HG03159 (cell line): ENCODE results near the gene SMYD1.
A peak's percentile ranks its signal among the peaks of the same experiment; 100 is the strongest.

ENCODE experiments used
- ATAC-seq: cut with Tn5 transposase; IDR thresholded peaks from one replicate; pipeline ENCODE4 v1.9.1; 2021; ENCODE audit warnings: mild to moderate bottlenecking, moderate library complexity; ENCODE audit not compliant: unreplicated experiment

The SMYD1 gene

GRCh38 chr2:88139203-88139702 is 71.6 kb downstream of the SMYD1 start:
- no peak for ATAC-seq

GRCh38 chr2:88139804-88140203 is 72.2 kb downstream of the SMYD1 start:
- ATAC-seq = no peak

GRCh38 chr2:88141952-88142351 is 74.3 kb downstream of the SMYD1 start:
- no peak for ATAC-seq

- ATAC-seq = no peak
These were observed 76.6 kb downstream of the SMYD1 start for GRCh38 chr2:88144271-88144670.

- no peak for ATAC-seq
These were observed 77.4 kb downstream of the SMYD1 start for GRCh38 chr2:88144914-88145497.

- no peak for ATAC-seq
These were observed 79.0 kb downstream of the SMYD1 start for GRCh38 chr2:88146590-88146989.

GRCh38 chr2:88147145-88147544 is 79.5 kb downstream of the SMYD1 start:
- ATAC-seq = no peak

GRCh38 chr2:88148929-88149438 is 81.4 kb downstream of the SMYD1 start:
- no peak for ATAC-seq

GRCh38 chr2:88159481-88159880 is 91.9 kb downstream of the SMYD1 start:
- no peak for ATAC-seq

- ATAC-seq = peak; percentile 53
These were observed 92.4 kb downstream of the SMYD1 start for GRCh38 chr2:88159955-88160415.

- ATAC-seq = no peak
These were observed 92.9 kb downstream of the SMYD1 start for GRCh38 chr2:88160517-88160916.

- ATAC-seq = no peak
These were observed 94.0 kb downstream of the SMYD1 start for GRCh38 chr2:88161446-88162244.
